Naive thymus-derived CD8-positive, alpha-beta T cell (primary cell): ENCODE results near the gene POR. TPM values are rescaled to one million over a fixed set of nuclear protein-coding genes. Genes with fewer than 3 reads are reported as not detected.
"Not testable (repeated sequence)": the region's sequence is repeated elsewhere in the genome, so short reads cannot be mapped to it uniquely, and the experiment has no call there.

Experiments
- ATAC-seq, 2 donors: fragments of 150-1000 bp; cut with Tn5 transposase in 1 of 2; sonication (Bioruptor Pico), chemical (Tn5 transposase) in 1 of 2; 1 replicate in 1 of 2; 2 replicates in 1 of 2; pipeline ENCODE4 v1.10.0; 2021; ENCODE audit warnings: mild to moderate bottlenecking in 2 of 2, moderate library complexity in 2 of 2
- POLR2A ChIA-PET: fragments of 350-600 bp; sonication (Branson Sonifier 250); formaldehyde crosslinking; loops from one replicate; lab custom pipeline; 2021; ENCODE audit warnings: antibody characterized with exemption; lab: Charles Lee
- DNase-seq, 10 donors: peaks; one replicate each; pipeline versions ENCODE4 v3.0.0 to v3.0.0-alpha.2; 2020 to 2022
- H3K27ac Mint-ChIP-seq, 10 donors: one replicate each; pipeline ENCODE4 v1.8.0; 2020 to 2022; ENCODE audit warnings: mild to moderate bottlenecking in 10 of 10, mixed read lengths in 10 of 10, moderate library complexity in 4 of 10, inconsistent platforms in 1 of 10
- H3K27me3 Mint-ChIP-seq, 5 donors: one replicate each; pipeline ENCODE4 v1.8.0; 2021 to 2022; ENCODE audit warnings: mixed read lengths in 5 of 5
- H3K36me3 Mint-ChIP-seq, 3 donors: one replicate each; pipeline ENCODE4 v1.8.0; 2020 to 2022; ENCODE audit warnings: mixed read lengths in 3 of 3, mild to moderate bottlenecking in 2 of 3, inconsistent platforms in 1 of 3
- H3K4me1 Mint-ChIP-seq, 4 donors: one replicate each; pipeline ENCODE4 v1.8.0; 2021 to 2022; ENCODE audit warnings: mixed read lengths in 4 of 4
- H3K4me3 Mint-ChIP-seq, 10 donors: one replicate each; pipeline ENCODE4 v1.8.0; 2020 to 2022; ENCODE audit warnings: mild to moderate bottlenecking in 10 of 10, mixed read lengths in 10 of 10, moderate library complexity in 6 of 10, inconsistent platforms in 1 of 10
- H3K9me3 Mint-ChIP-seq, 9 donors: one replicate each; pipeline ENCODE4 v1.8.0; 2020 to 2022; ENCODE audit warnings: mixed read lengths in 9 of 9, mild to moderate bottlenecking in 3 of 9, inconsistent platforms in 1 of 9, moderate library complexity in 1 of 9
- polyA plus RNA-seq, 3 donors: library from polyadenylated mRNA; unstranded; fragments of 300-500 nt; fragmentation: Illumina TruSeq; gene quantifications; one replicate each; pipeline ENCODE4 v1.2.3, GENCODE V29; 2021
- total RNA-seq, 8 experiments: library from RNA in 2 of 8; stranded (reverse) in 2 of 8; gene quantifications; one replicate each; pipeline ENCODE4 v1.2.3 and lab custom pipeline; 2021 to 2026

POR gene
- total RNA-seq (10 to 100 TPM; 74.4 to 80.3 TPM), polyA plus RNA-seq (10 to 100 TPM; 32.6 to 51.0 (median 45.2) TPM), total RNA-seq (lab: John Stamatoyannopoulos, UW) (40.4 to 60.2 (median 46.5) reads per million in 6 experiments)

DNA sequence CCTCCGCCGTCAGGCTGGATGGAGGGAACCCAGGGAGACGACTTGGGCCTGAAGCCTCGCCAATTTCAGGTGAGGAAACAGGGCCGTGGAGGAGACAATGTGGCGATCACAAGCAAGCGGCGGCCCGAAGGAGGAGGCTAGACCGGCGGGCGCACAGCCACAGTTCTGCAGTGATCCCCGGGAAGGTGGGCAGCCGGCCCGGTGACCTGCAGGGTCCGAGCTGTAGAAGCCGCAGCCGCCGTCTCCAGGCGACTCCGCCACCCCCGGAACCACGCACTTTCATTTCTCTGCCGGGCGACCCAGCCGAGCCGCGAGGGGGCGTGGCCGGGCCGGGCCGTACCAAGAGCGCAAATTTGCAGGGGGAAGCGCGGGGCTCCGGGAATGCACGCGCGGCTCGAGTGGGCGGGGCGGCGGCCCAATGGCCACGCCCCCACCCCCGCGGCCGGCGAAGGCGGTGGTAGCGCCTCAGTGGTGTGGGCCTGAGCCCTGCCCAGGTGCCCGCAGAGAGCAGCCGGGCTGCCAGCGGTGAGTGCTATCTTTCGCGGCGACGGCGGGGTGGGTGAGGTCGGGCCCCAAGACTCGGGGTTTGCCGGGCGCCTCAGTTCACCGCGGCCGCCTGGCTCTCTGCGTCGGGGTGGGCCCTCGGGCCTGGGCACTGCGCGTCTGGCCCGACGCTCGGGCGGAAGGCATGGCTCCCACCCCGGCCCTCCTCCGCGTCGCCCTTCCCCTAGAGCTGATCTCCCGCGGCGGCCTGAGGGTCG is at the start of gene POR:
Gene POR, plus strand, starts transcription at position 501 of the 761 bp plus-strand sequence. CDS start 38,847 bp downstream, outside the sequence.
- H3K9me3 Mint-ChIP-seq, result no peaks in the 10 kb centered on the region
- peak within 1 kb of the TSS; percentile 93 to 99 (median 98) for H3K27ac Mint-ChIP-seq
- peaks cover 0 to 5% (median 0%) of the 10 kb centered on the region in 3 donors for H3K36me3 Mint-ChIP-seq
- POLR2A ChIA-PET, result interaction anchor here (0.7 to 6.3 kb wide), 16 partner anchors 9 to 1728 kb away, joined by 3 to 33 read pairs (median 4); partner anchors contain the start of genes MDH2, RHBDD2, STYXL1 and TMEM120A
- DNase-seq (peak; percentile 92 to 99 (median 98)), ATAC-seq (peak; percentile 84 to 93)
- H3K27me3 Mint-ChIP-seq, result no peaks in the 10 kb centered on the region
- peak within 1 kb of the TSS; percentile 90 to 96 (median 93) for H3K4me3 Mint-ChIP-seq
- peaks cover 16 to 49% (median 41%) of the 10 kb centered on the region in 4 donors for H3K4me1 Mint-ChIP-seq

GRCh38 chr7:75866114-75866488 is 48.9 kb upstream of the POR start:
- H3K36me3 Mint-ChIP-seq, result no peaks in the 10 kb centered on the region
- POLR2A ChIA-PET, result interaction anchor here (0.6 to 1.3 kb wide), 2 partner anchors 60 to 154 kb away, joined by 3 to 4 read pairs; no protein-coding TSS in a partner anchor
- no peaks in the 10 kb centered on the region for H3K9me3 Mint-ChIP-seq
- H3K4me3 Mint-ChIP-seq, result no peak overlapping the region
- DNase-seq (no peak), ATAC-seq (no peak)
- peaks cover 8 to 20% (median 14%) of the 10 kb centered on the region in 5 donors for H3K27me3 Mint-ChIP-seq
- H3K27ac Mint-ChIP-seq, result peak overlapping the region in 2 of 10 donors; percentile 56 to 66
- peaks cover 0 to 13% (median 9%) of the 10 kb centered on the region in 4 donors for H3K4me1 Mint-ChIP-seq

GRCh38 chr7:75866489-75867389 is 48.2 kb upstream of the POR start:
- peaks cover 5 to 20% (median 14%) of the 10 kb centered on the region in 5 donors for H3K27me3 Mint-ChIP-seq
- H3K4me3 Mint-ChIP-seq, result no peak overlapping the region
- peaks cover 0 to 10% (median 9%) of the 10 kb centered on the region in 4 donors for H3K4me1 Mint-ChIP-seq
- no peaks in the 10 kb centered on the region for H3K36me3 Mint-ChIP-seq
- no peaks in the 10 kb centered on the region for H3K9me3 Mint-ChIP-seq
- peak overlapping the region in 2 of 10 donors; percentile 56 to 71 for H3K27ac Mint-ChIP-seq
- POLR2A ChIA-PET, result interaction anchor here (0.6 to 1.3 kb wide), 2 partner anchors 59 to 154 kb away, joined by 3 to 4 read pairs; no protein-coding TSS in a partner anchor
- DNase-seq (peak; percentile 10 to 71 (median 40)), ATAC-seq (peak; percentile 63 to 85)

DNA sequence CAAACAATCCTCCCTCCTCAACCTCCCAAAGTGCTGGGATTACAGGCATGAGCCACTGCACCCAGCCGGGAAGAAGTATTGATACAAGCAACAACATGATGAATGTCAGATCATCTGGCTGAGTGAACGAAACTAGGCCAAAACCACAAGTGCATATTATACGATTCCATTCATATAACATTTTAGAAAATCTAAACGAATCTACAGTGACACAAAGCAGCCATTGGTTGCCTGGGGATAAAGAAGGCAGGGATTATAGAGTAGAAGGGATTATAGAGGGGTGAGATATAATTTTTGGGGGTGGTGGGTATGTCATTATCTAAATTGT is 47.6 kb upstream of the POR start:
- H3K36me3 Mint-ChIP-seq, result no peaks in the 10 kb centered on the region
- H3K9me3 Mint-ChIP-seq, result no peaks in the 10 kb centered on the region
- peak overlapping the region in 1 of 10 donors; percentile 71 for H3K27ac Mint-ChIP-seq
- H3K4me1 Mint-ChIP-seq, result peaks cover 0 to 14% (median 9%) of the 10 kb centered on the region in 4 donors
- no peak for DNase-seq
- POLR2A ChIA-PET, result no interaction called here
- no peak for ATAC-seq
- H3K27me3 Mint-ChIP-seq, result peaks cover 5 to 20% (median 14%) of the 10 kb centered on the region in 5 donors
- H3K4me3 Mint-ChIP-seq, result no peak overlapping the region

- no peaks in the 10 kb centered on the region for H3K9me3 Mint-ChIP-seq
- POLR2A ChIA-PET, result no interaction called here
- no peak overlapping the region for H3K27ac Mint-ChIP-seq
- no peak for ATAC-seq
- H3K36me3 Mint-ChIP-seq, result no peaks in the 10 kb centered on the region
- no peak overlapping the region for H3K4me3 Mint-ChIP-seq
- DNase-seq, result no peak
- H3K27me3 Mint-ChIP-seq, result peaks cover 5 to 18% (median 14%) of the 10 kb centered on the region in 5 donors
- H3K4me1 Mint-ChIP-seq, result peaks cover 0 to 14% (median 9%) of the 10 kb centered on the region in 4 donors
These were observed 46.8 kb upstream of the POR start for GRCh38 chr7:75868153-75868552.

GRCh38 chr7:75869776-75870379 is 45.1 kb upstream of the POR start:
- DNase-seq (no peak), ATAC-seq (no peak)
- POLR2A ChIA-PET, result no interaction called here
- Mint-ChIP-seq H3K9me3 (no peaks in the 10 kb centered on the region), H3K27ac (no peak overlapping the region), H3K4me3 (no peak overlapping the region), H3K36me3 (no peaks in the 10 kb centered on the region), H3K27me3 (peaks cover 5 to 13% (median 10%) of the 10 kb centered on the region in 5 donors), H3K4me1 (peaks cover 0 to 14% (median 9%) of the 10 kb centered on the region in 4 donors)

GRCh38 chr7:75870557-75871161 is 44.3 kb upstream of the POR start:
- POLR2A ChIA-PET, result no interaction called here
- ATAC-seq (no peak), DNase-seq (no peak)
- H3K27me3 Mint-ChIP-seq, result peaks cover 5 to 12% (median 9%) of the 10 kb centered on the region in 5 donors
- H3K36me3 Mint-ChIP-seq, result no peaks in the 10 kb centered on the region
- H3K4me1 Mint-ChIP-seq, result peaks cover 0 to 14% (median 9%) of the 10 kb centered on the region in 4 donors
- no peak overlapping the region for H3K4me3 Mint-ChIP-seq
- H3K9me3 Mint-ChIP-seq, result no peaks in the 10 kb centered on the region
- peak overlapping the region in 3 of 10 donors; percentile 27 to 43 (median 41) for H3K27ac Mint-ChIP-seq

- POLR2A ChIA-PET, result interaction anchor here (0.6 kb wide), 1 partner anchor 174 kb away, joined by 3 read pairs; no protein-coding TSS in a partner anchor
- Mint-ChIP-seq H3K27me3 (peaks cover 0 to 3% (median 0%) of the 10 kb centered on the region in 5 donors), H3K4me3 (no peak overlapping the region), H3K9me3 (no peaks in the 10 kb centered on the region), H3K36me3 (no peaks in the 10 kb centered on the region), H3K4me1 (peaks cover 0 to 12% (median 5%) of the 10 kb centered on the region in 4 donors), H3K27ac (no peak overlapping the region)
- no peak for DNase-seq
- no peak for ATAC-seq
These were observed 42.7 kb upstream of the POR start for GRCh38 chr7:75872073-75872782.

DNA sequence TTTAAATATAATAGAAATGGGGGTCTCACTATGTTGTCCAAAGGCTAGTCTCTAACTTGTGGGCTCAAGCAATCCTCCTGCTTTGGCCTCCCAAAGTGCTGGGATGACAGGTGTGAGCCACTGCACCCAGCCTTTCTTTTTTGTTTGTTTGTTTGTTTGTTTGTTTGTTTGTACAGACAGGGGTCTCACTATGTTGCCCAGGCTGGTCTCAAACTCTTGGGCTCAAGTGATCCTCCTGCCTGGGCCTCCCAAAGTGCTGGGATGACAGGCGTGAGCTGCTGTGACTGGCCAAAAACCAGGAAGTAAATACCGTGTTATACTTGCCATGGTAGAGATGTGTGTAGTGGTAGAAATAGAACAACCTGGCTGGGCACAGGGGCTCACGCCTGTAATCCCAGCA is 40.8 kb upstream of the POR start:
- H3K27ac Mint-ChIP-seq, ATAC-seq, POLR2A ChIA-PET, DNase-seq, H3K4me3 Mint-ChIP-seq, H3K27me3 Mint-ChIP-seq, H3K36me3 Mint-ChIP-seq, H3K9me3 Mint-ChIP-seq: not testable (repeated sequence)
- H3K4me1 Mint-ChIP-seq, result peaks cover 8 to 20% (median 14%) of the 10 kb centered on the region in 4 donors

- no peak for DNase-seq
- H3K27me3 Mint-ChIP-seq, result no peaks in the 10 kb centered on the region
- no peak for ATAC-seq
- H3K4me1 Mint-ChIP-seq, result peaks cover 19 to 27% (median 25%) of the 10 kb centered on the region in 4 donors
- no peaks in the 10 kb centered on the region for H3K9me3 Mint-ChIP-seq
- POLR2A ChIA-PET, result interaction anchor here (0.7 kb wide), 1 partner anchor 179 kb away, joined by 3 read pairs; no protein-coding TSS in a partner anchor
- H3K36me3 Mint-ChIP-seq, result peaks cover 0 to under 1% (median 0%) of the 10 kb centered on the region in 3 donors
- no peak overlapping the region for H3K4me3 Mint-ChIP-seq
- H3K27ac Mint-ChIP-seq, result no peak overlapping the region
These were observed 39.6 kb upstream of the POR start for GRCh38 chr7:75875113-75876080.
